ENCODE data around the gene DPPA4.

DNA sequence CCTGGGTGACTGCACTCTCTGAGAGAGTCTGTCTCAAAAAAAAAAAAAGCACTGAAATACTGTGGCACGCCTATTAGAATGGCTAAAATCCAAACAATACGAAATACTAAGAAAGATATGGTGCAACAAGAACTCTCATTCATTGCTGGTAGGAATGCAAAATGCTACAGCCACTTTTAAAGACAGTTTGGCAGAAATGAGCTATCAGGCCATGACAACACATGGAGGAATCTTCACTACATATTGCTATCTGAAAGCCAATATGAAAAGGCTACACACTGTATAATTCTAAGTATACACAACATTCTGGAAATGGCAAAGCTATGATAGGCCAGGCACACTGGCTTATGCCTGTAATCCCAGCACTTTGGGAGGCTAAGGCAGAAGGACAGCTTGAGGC, 39.9 kb downstream of the DPPA4 start:
- no peak for TF ChIP-seq CTCF (IDR thresholded peaks at IDR 0.05)
- no peak for TF ChIP-seq POLR2A (IDR thresholded peaks at IDR 0.05)

Data from esophagus squamous epithelium (tissue), 4 donors.